Endodermal cell (in vitro differentiated cells): ENCODE data around the gene SP3. TPM values are rescaled to one million over a fixed set of nuclear protein-coding genes. Genes with fewer than 3 reads are reported as not detected.
A peak's percentile ranks its signal among the peaks of the same experiment; 100 is the strongest.

ENCODE experiments used
- DNase-seq: peaks from one replicate; pipeline ENCODE4 v3.0.0-alpha.2; 2017
- H3K27ac ChIP-seq: 2 replicates; pipeline ENCODE4 v1.5.1; 2013; ENCODE audit warnings: mild to moderate bottlenecking, low read depth, low read length, moderate library complexity
- H3K27me3 ChIP-seq: 2 replicates; pipeline ENCODE4 v1.6.1; 2013; ENCODE audit warnings: mild to moderate bottlenecking, low read length, moderate library complexity; ENCODE audit not compliant: insufficient read depth, control insufficient read depth, poor library complexity, severe bottlenecking
- H3K36me3 ChIP-seq: 2 replicates; pipeline ENCODE4 v1.7.0; 2013; ENCODE audit warnings: mild to moderate bottlenecking, low read length, moderate library complexity; ENCODE audit not compliant: control insufficient read depth, insufficient read depth
- H3K4me1 ChIP-seq: one replicate; pipeline ENCODE4 v1.7.0; 2013; ENCODE audit warnings: low read length; ENCODE audit not compliant: control insufficient read depth, insufficient read depth
- H3K4me3 ChIP-seq: 2 replicates; pipeline ENCODE4 v1.5.1; 2013; ENCODE audit warnings: mild to moderate bottlenecking, low read length, moderate library complexity
- H3K9ac ChIP-seq: 2 replicates; pipeline ENCODE4 v1.6.1; 2013; ENCODE audit warnings: mild to moderate bottlenecking, low read length, moderate library complexity; ENCODE audit not compliant: poor library complexity, severe bottlenecking; ENCODE audit errors: extremely low read depth
- H3K9me3 ChIP-seq: 2 replicates; pipeline ENCODE4 v1.6.1; 2013; ENCODE audit warnings: mild to moderate bottlenecking, low read length, moderate library complexity; ENCODE audit not compliant: control insufficient read depth
- H3K27ac Mint-ChIP-seq: 2 replicates; pipeline ENCODE4 v1.8.0; 2020; ENCODE audit warnings: mixed read lengths
- H3K27me3 Mint-ChIP-seq: 2 replicates; pipeline ENCODE4 v1.8.0; 2021; ENCODE audit warnings: mild to moderate bottlenecking, mixed read lengths; ENCODE audit not compliant: insufficient read depth
- H3K36me3 Mint-ChIP-seq: 2 replicates; pipeline ENCODE4 v1.8.0; 2020; ENCODE audit warnings: low read depth, mixed read lengths
- H3K4me1 Mint-ChIP-seq: 2 replicates; pipeline ENCODE4 v1.8.0; 2020; ENCODE audit warnings: mixed read lengths
- H3K4me3 Mint-ChIP-seq: 2 replicates; pipeline ENCODE4 v1.8.0; 2020; ENCODE audit warnings: mild to moderate bottlenecking, moderate library complexity, mixed read lengths
- H3K9me3 Mint-ChIP-seq: 2 replicates; pipeline ENCODE4 v1.8.0; 2020; ENCODE audit warnings: mild to moderate bottlenecking, mixed read lengths
- CTCF ChIP-seq: fragments of 200-600 bp; sonication (generic); conservative IDR thresholded peaks from 2 replicates; pipeline ENCODE4 v1.5.0; 2021; ENCODE audit warnings: antibody characterized with exemption, mild to moderate bottlenecking
- WGBS, 2 experiments: methylation state at CpG; one replicate each; pipeline versions ENCODE4 v1.1.5 to v1.1.7; 2013; ENCODE audit warnings: missing lambda C conversion rate in 2 of 2, mixed read lengths in 1 of 2; ENCODE audit not compliant: insufficient coverage in 1 of 2, insufficient read length in 1 of 2; 5-methylcytosine and 5-hydroxymethylcytosine counted together
- total RNA-seq, 2 donors: library from RNA; stranded (reverse); fragmentation: NEBNext Ultra II Directional in 1 of 2; extraction: Animal tissue kit (Norgen Biotek cat#: 25700) in 1 of 2; gene quantifications; 2 replicates in 1 of 2; 3 replicates in 1 of 2; pipeline ENCODE4 v1.2.1, GENCODE V29; 2021

Gene SP3
- total RNA-seq, 2 donors from 2014 or later: 80.2 to 83.7 TPM

- no peak overlapping the region for H3K27ac ChIP-seq
- Mint-ChIP-seq H3K36me3 (peaks cover 31% of the 10 kb centered on the region), H3K9me3 (no peaks in the 10 kb centered on the region), H3K4me3 (no peak overlapping the region), H3K27me3 (no peaks in the 10 kb centered on the region), H3K4me1 (no peaks in the 10 kb centered on the region), H3K27ac (peak overlapping the region; percentile 54)
- no peaks in the 10 kb centered on the region for H3K4me1 ChIP-seq
- no peaks in the 10 kb centered on the region for H3K9me3 ChIP-seq
- H3K36me3 ChIP-seq: peaks cover 30% of the 10 kb centered on the region
- no peak for TF ChIP-seq CTCF
- no peak overlapping the region for H3K4me3 ChIP-seq
- H3K9ac ChIP-seq: no peak overlapping the region
- H3K27me3 ChIP-seq: no peaks in the 10 kb centered on the region
- DNase-seq: no peak
These were observed 43.1 kb downstream of the SP3 start for GRCh38 chr2:173922068-173922467.

GRCh38 chr2:173914055-173914927 is 50.9 kb downstream of the SP3 start:
- Histone ChIP-seq H3K27me3 (no peaks in the 10 kb centered on the region), H3K9me3 (no peaks in the 10 kb centered on the region), H3K4me3 (no peak overlapping the region), H3K9ac (no peak overlapping the region), H3K4me1 (no peaks in the 10 kb centered on the region), H3K36me3 (peaks cover 82% of the 10 kb centered on the region), H3K27ac (no peak overlapping the region)
- Mint-ChIP-seq H3K4me3 (no peak overlapping the region), H3K27ac (peak overlapping the region; percentile 35), H3K9me3 (no peaks in the 10 kb centered on the region), H3K27me3 (no peaks in the 10 kb centered on the region), H3K4me1 (peaks cover 9% of the 10 kb centered on the region), H3K36me3 (peaks cover 61% of the 10 kb centered on the region)
- 79 to 90% methylated on average over 2 to 3 of the region's 3 CpGs for WGBS, 2 experiments
- no peak for TF ChIP-seq CTCF
- no peak for DNase-seq

GRCh38 chr2:173909846-173910245 is 55.3 kb downstream of the SP3 start:
- Mint-ChIP-seq H3K27me3 (no peaks in the 10 kb centered on the region), H3K36me3 (peaks cover 69% of the 10 kb centered on the region), H3K27ac (no peak overlapping the region), H3K4me3 (no peak overlapping the region), H3K9me3 (no peaks in the 10 kb centered on the region), H3K4me1 (peaks cover 8% of the 10 kb centered on the region)
- H3K4me1 ChIP-seq: no peaks in the 10 kb centered on the region
- no peak for TF ChIP-seq CTCF
- no peaks in the 10 kb centered on the region for H3K9me3 ChIP-seq
- no peak for DNase-seq
- H3K36me3 ChIP-seq: peaks cover 88% of the 10 kb centered on the region
- H3K9ac ChIP-seq: no peak overlapping the region
- H3K4me3 ChIP-seq: no peak overlapping the region
- no peak overlapping the region for H3K27ac ChIP-seq
- WGBS, 2 experiments: 97 to 100% methylated on average over 1 to 5 of the region's 5 CpGs
- H3K27me3 ChIP-seq: no peaks in the 10 kb centered on the region
